CD8-positive, alpha-beta memory T cell (primary cell): ENCODE results near the gene IQSEC1. TPM values are rescaled to one million over a fixed set of nuclear protein-coding genes. Genes with fewer than 3 reads are reported as not detected.

Source experiments
- CTCF ChIA-PET: fragments of 350-600 bp; sonication (Branson Sonifier 250); formaldehyde crosslinking; loops from one replicate; lab custom pipeline; 2021; ENCODE audit warnings: antibody characterized with exemption; lab: Charles Lee
- POLR2A ChIA-PET: fragments of 350-600 bp; sonication (Branson Sonifier 250); formaldehyde crosslinking; loops from one replicate; lab custom pipeline; 2021; ENCODE audit warnings: antibody characterized with exemption; lab: Charles Lee
- DNase-seq, 5 donors: peaks; one replicate each; pipeline versions ENCODE4 v3.0.0 to v3.0.0-alpha.2; 2020 to 2022; ENCODE audit warnings: mixed read lengths in 1 of 5
- H3K27ac ChIP-seq: one replicate; pipeline ENCODE4 v1.7.0; 2013; ENCODE audit warnings: low read depth, mild to moderate bottlenecking, low read length, moderate library complexity
- H3K27me3 ChIP-seq: 2 replicates; pipeline ENCODE4 v1.7.0; 2013; ENCODE audit warnings: low read length, mild to moderate bottlenecking; ENCODE audit not compliant: insufficient read depth, poor library complexity, severe bottlenecking
- H3K36me3 ChIP-seq: 2 replicates; pipeline ENCODE4 v1.7.0; 2013; ENCODE audit warnings: mild to moderate bottlenecking, low read length, moderate library complexity; ENCODE audit not compliant: insufficient read depth
- H3K4me1 ChIP-seq: 2 replicates; pipeline ENCODE4 v1.7.0; 2013; ENCODE audit warnings: mild to moderate bottlenecking, low read length, moderate library complexity; ENCODE audit not compliant: insufficient read depth
- H3K4me3 ChIP-seq: 2 replicates; pipeline ENCODE4 v1.7.0; 2013; ENCODE audit warnings: mild to moderate bottlenecking, low read length
- H3K9me3 ChIP-seq: 2 replicates; pipeline ENCODE4 v1.7.0; 2013; ENCODE audit warnings: mild to moderate bottlenecking, low read length
- H3K27ac Mint-ChIP-seq, 8 donors: one replicate each; pipeline ENCODE4 v1.8.0; 2020 to 2021; ENCODE audit warnings: mixed read lengths in 8 of 8, mild to moderate bottlenecking in 6 of 8, inconsistent platforms in 3 of 8, moderate library complexity in 3 of 8
- H3K27me3 Mint-ChIP-seq, 2 donors: one replicate each; pipeline ENCODE4 v1.8.0; 2020 to 2021; ENCODE audit warnings: mixed read lengths in 2 of 2, mild to moderate bottlenecking in 1 of 2, moderate library complexity in 1 of 2
- H3K36me3 Mint-ChIP-seq, 3 donors: one replicate each; pipeline ENCODE4 v1.8.0; 2020 to 2021; ENCODE audit warnings: mixed read lengths in 3 of 3, inconsistent platforms in 1 of 3, mild to moderate bottlenecking in 1 of 3
- H3K4me1 Mint-ChIP-seq, 3 donors: one replicate each; pipeline ENCODE4 v1.8.0; 2020 to 2021; ENCODE audit warnings: mixed read lengths in 3 of 3, inconsistent platforms in 1 of 3, mild to moderate bottlenecking in 1 of 3
- H3K4me3 Mint-ChIP-seq, 7 donors: one replicate each; pipeline ENCODE4 v1.8.0; 2020 to 2021; ENCODE audit warnings: mixed read lengths in 7 of 7, mild to moderate bottlenecking in 6 of 7, moderate library complexity in 4 of 7, inconsistent platforms in 2 of 7
- H3K9me3 Mint-ChIP-seq, 5 donors: one replicate each; pipeline ENCODE4 v1.8.0; 2020 to 2022; ENCODE audit warnings: mixed read lengths in 5 of 5, mild to moderate bottlenecking in 3 of 5, moderate library complexity in 2 of 5, inconsistent platforms in 1 of 5
- polyA plus RNA-seq: library from polyadenylated mRNA; unstranded; fragments of 300-500 nt; fragmentation: Illumina TruSeq; gene quantifications from one replicate; pipeline ENCODE4 v1.2.3, GENCODE V29; 2021
- total RNA-seq, 2 experiments: library from RNA; stranded (reverse); gene quantifications; one replicate each; pipeline ENCODE4 v1.2.3, GENCODE V29; 2021

The IQSEC1 gene
- total and polyA plus RNA-seq, 3 experiments from 2014 or later: 18.5 to 33.7 (median 19.8) TPM

DNA sequence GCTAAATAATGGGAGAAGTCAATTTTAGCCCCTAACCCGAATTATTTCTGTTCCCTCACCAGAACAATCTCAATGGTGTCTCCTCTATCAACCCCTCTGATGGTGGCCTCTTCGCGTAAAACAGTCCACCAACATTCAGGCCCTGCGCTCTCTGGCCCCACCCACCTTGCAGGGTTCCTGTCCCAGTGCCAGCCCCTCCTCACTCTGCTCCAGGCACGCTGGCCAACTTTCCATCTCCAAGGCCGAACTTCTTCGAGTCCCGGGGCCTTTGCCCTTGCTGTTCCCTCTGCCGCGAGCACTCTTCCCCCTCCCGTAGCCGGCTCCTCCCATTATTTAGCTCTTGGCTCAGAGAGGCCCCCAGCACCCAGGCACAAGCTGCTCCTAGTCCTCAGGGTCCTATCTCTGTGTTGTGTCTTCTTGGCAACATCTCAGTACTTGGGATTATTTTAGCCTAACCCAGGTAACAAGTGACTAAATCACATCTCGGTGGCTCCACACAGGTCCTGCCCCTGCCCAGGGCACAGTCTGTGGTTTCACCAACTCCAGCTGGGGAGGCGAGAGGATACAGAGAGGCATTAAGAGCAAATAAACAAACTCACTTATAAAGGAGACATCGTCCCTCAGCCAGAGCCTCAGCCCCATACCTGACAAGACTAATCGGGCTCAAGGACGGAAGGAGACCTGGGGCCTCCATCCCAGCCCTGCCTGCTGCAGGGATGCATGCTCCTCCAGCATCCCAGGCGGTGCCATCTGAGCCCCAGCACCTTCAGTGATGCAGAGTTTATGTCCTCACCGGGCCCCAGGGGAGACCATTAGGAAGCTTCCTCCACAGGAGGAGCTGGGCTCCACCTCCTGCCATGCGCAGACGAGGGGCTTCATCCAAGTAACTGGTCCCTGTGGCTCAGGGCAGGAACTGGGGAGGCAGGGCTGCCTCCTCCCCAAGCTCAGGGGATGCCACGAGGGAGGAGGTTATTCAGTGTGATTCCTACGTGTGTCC lies 19.7 kb upstream of the IQSEC1 start:
- H3K4me3 Mint-ChIP-seq: no peak overlapping the region
- H3K9me3 Mint-ChIP-seq: no peaks in the 10 kb centered on the region
- CTCF ChIA-PET: interaction anchor here (0.6 to 3.8 kb wide), 23 partner anchors 10 to 793 kb away, joined by 3 to 36 read pairs (median 3); no protein-coding TSS in a partner anchor
- no peaks in the 10 kb centered on the region for H3K36me3 Mint-ChIP-seq
- POLR2A ChIA-PET: no interaction called here
- peaks cover 4 to 5% (median 5%) of the 10 kb centered on the region in 3 donors for H3K4me1 Mint-ChIP-seq
- Histone ChIP-seq H3K4me1 (no peaks in the 10 kb centered on the region), H3K9me3 (no peaks in the 10 kb centered on the region), H3K36me3 (no peaks in the 10 kb centered on the region), H3K27me3 (no peaks in the 10 kb centered on the region), H3K27ac (no peak overlapping the region), H3K4me3 (no peak overlapping the region)
- no peak overlapping the region for H3K27ac Mint-ChIP-seq
- H3K27me3 Mint-ChIP-seq: peaks cover 4% of the 10 kb centered on the region in 2 donors
- no peak for DNase-seq

DNA sequence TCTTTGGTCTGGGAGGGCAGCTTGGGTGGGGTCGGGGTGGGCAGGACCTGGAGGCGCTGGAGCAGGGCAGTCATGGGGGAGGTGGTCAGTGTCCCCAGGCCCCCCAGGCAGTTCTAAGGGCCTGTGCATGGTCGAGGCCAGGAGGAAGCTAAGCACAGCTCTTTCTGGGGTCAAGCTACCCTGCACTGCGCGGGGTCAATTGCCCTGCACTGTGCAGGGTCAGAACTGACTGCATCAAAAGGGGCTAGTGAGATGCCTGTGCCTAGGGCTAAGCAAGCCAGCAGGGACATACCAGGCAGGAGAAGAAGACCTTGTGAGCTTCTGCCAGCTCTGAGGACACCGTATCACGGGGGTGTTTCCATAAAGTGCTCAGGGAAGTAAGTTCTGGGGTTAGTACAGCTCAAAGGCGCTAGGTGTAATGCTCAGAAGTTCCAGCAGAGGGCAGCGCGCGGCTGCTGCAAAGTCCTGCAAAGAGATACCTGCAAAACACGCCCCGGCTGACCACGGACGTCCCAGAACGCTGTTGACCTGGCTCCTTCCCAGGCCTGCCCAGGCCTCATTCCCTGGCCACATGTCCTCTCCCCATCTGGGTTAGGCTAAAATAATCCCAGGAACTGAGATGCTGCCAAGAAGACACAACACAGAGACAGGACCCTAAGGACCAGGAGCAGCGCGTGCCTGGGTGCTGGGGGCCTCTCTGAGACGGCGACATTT lies 18.8 kb upstream of the IQSEC1 start:
- no peaks in the 10 kb centered on the region for H3K4me1 ChIP-seq
- peaks cover 4% of the 10 kb centered on the region in 2 donors for H3K27me3 Mint-ChIP-seq
- DNase-seq: peak; percentile 66 to 84 (median 70)
- ChIA-PET CTCF (interaction anchor here (0.5 to 3.8 kb wide), 43 partner anchors 9 to 793 kb away, joined by 3 to 36 read pairs (median 3); partner anchors contain the start of gene IQSEC1), POLR2A (no interaction called here)
- H3K27ac ChIP-seq: no peak overlapping the region
- no peak overlapping the region for H3K4me3 ChIP-seq
- H3K36me3 ChIP-seq: no peaks in the 10 kb centered on the region
- peak overlapping the region in 1 of 8 donors; percentile 38 for H3K27ac Mint-ChIP-seq
- H3K9me3 ChIP-seq: no peaks in the 10 kb centered on the region
- H3K36me3 Mint-ChIP-seq: no peaks in the 10 kb centered on the region
- H3K9me3 Mint-ChIP-seq: no peaks in the 10 kb centered on the region
- no peak overlapping the region for H3K4me3 Mint-ChIP-seq
- peaks cover 5 to 7% (median 7%) of the 10 kb centered on the region in 3 donors for H3K4me1 Mint-ChIP-seq
- H3K27me3 ChIP-seq: no peaks in the 10 kb centered on the region

DNA sequence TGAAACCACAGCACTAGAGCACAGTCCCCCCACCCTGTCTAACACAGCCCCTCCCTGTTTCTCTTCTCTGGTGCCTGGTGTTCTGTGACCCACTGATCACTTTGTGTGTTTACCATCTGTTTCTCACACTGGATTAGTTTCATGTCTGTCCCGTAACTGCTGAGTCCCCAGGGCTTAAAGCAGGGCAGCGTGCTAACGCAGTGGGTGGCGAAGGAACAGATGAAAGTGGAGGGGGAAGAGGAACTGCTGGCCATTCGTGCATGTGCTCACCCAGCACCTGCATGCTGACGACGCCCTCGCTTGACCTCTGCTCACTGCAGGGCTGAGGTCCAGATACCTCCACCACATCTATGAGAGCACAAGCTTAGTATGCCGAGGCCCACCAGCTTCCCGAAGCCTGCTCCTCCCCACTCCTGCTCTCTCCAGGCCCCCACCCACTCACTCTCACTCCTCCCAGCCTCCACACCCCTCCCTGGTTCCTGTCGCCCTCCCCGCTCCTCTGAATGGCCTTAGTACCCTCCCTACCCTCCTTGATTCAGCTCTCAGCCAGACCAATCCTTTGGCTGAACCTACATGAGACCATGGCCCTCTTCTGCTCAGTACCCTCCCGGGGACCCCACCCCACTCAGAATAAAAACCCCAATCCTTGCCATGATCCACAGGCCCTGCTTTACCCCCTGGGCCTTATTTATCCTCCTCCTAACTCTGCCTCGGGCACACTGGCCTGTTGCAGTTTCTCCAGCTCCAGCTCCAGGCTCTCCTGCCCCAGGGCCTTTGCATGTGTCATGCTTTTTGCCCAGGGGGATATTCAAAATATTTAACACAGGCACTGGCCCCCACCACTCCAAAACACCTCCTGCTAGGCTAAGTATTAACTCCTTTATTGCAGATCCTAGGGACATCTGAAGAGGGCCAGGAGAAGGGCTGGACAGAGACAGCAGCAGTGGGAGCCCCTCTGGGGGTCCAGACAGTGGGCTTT lies 15.1 kb upstream of the IQSEC1 start:
- Histone ChIP-seq H3K36me3 (no peaks in the 10 kb centered on the region), H3K27me3 (no peaks in the 10 kb centered on the region), H3K9me3 (no peaks in the 10 kb centered on the region), H3K4me1 (no peaks in the 10 kb centered on the region), H3K4me3 (no peak overlapping the region), H3K27ac (no peak overlapping the region)
- H3K27ac Mint-ChIP-seq: peak overlapping the region in 1 of 8 donors; percentile 72
- POLR2A ChIA-PET: no interaction called here
- no peak for DNase-seq
- no peaks in the 10 kb centered on the region for H3K9me3 Mint-ChIP-seq
- H3K4me3 Mint-ChIP-seq: no peak overlapping the region
- peaks cover 8 to 11% (median 10%) of the 10 kb centered on the region in 3 donors for H3K4me1 Mint-ChIP-seq
- peaks cover 0 to 2% of the 10 kb centered on the region in 2 donors for H3K27me3 Mint-ChIP-seq
- no peaks in the 10 kb centered on the region for H3K36me3 Mint-ChIP-seq
- CTCF ChIA-PET: no interaction called here

DNA sequence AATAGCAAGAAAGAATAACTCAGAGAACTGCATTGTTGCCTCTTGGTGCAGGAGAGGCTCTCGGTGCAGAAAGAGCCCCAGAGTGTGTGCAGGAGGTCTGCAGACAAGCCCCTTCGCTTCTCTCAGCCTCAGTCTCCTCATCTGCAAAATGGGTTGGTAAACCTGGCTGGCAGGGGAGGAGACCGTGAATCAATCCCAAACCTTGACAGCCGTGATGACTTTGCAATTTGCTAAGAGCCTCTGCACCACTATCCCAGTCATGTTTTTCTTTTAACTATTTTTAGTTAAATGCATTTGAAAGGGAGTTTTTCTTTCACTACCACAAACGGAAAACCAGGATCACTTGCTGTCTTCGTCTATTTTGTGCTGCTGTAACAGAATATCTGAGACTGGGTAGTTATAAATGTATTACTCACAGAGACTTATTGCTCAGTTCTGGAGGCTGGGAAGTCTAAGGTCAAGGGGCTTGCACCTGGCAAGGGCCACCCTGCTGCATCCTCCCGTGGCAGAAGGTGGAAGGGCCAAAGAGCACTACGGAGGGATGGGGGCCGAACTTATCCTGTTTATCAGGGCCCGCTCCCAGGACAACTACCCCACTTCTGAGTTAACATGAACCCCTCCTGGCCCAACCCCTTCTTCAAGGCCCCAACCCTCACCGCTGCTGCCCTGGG lies 14.2 kb upstream of the IQSEC1 start:
- DNase-seq: no peak
- no peak overlapping the region for H3K4me3 Mint-ChIP-seq
- H3K27ac Mint-ChIP-seq: peak overlapping the region in 4 of 8 donors; percentile 17 to 76 (median 72)
- no peak overlapping the region for H3K4me3 ChIP-seq
- no peaks in the 10 kb centered on the region for H3K9me3 Mint-ChIP-seq
- no peaks in the 10 kb centered on the region for H3K9me3 ChIP-seq
- H3K4me1 Mint-ChIP-seq: peaks cover 8 to 11% (median 10%) of the 10 kb centered on the region in 3 donors
- H3K4me1 ChIP-seq: no peaks in the 10 kb centered on the region
- ChIA-PET CTCF (no interaction called here), POLR2A (no interaction called here)
- H3K27me3 Mint-ChIP-seq: peaks cover 0 to 2% of the 10 kb centered on the region in 2 donors
- no peaks in the 10 kb centered on the region for H3K36me3 Mint-ChIP-seq
- no peak overlapping the region for H3K27ac ChIP-seq
- H3K36me3 ChIP-seq: no peaks in the 10 kb centered on the region
- H3K27me3 ChIP-seq: no peaks in the 10 kb centered on the region

DNA sequence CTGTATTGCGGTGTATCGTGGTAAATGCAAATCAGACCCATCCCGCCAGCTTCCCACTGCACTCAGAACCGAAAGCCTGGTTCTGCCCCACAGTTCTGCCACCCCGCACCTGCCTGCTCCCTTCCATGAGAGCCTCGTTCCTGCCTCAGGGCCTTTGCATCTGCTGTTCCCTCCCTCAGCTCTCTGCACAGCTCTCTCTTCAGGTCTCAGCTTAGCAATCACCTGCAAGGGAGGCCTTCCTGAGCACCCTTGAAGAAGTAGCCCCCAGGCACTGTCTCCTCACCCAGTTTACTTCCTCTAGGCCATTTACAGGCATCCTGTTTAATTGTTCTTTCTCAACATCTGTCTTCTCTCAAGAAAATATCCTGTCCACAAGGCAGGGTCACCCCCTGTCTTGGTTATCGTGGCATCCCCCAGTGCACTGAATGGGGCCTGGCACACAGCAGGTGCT lies 13.3 kb upstream of the IQSEC1 start:
- H3K9me3 ChIP-seq: no peaks in the 10 kb centered on the region
- H3K27ac ChIP-seq: no peak overlapping the region
- Mint-ChIP-seq H3K4me3 (no peak overlapping the region), H3K4me1 (peaks cover 5 to 6% (median 5%) of the 10 kb centered on the region in 3 donors), H3K36me3 (no peaks in the 10 kb centered on the region), H3K27me3 (peaks cover 0 to 2% of the 10 kb centered on the region in 2 donors), H3K27ac (peak overlapping the region in 5 of 8 donors; percentile 20 to 93 (median 65)), H3K9me3 (no peaks in the 10 kb centered on the region)
- no peaks in the 10 kb centered on the region for H3K27me3 ChIP-seq
- CTCF ChIA-PET: no interaction called here
- no peaks in the 10 kb centered on the region for H3K4me1 ChIP-seq
- no peaks in the 10 kb centered on the region for H3K36me3 ChIP-seq
- POLR2A ChIA-PET: no interaction called here
- no peak overlapping the region for H3K4me3 ChIP-seq
- no peak for DNase-seq

DNA sequence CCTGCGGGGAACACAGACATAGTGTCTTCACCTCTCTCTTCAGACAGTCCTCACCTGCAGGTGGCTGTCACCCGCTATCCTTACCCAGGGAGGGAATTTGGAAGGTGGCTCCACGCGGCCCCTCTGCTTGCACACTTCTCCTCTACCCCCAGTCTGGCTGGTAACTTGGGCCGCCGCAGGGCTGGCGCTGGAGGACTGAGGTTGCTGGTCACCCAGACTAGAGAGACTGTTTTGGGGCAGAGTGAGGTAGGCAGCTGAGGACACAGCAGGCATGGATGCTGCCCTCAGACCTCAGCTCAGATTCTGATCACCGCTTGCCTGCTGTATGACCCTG lies 12.6 kb upstream of the IQSEC1 start:
- no peak for DNase-seq
- POLR2A ChIA-PET: no interaction called here

More for the DNA sequence above, 12.6 kb upstream of the IQSEC1 start:
- H3K9me3 ChIP-seq: no peaks in the 10 kb centered on the region
- Mint-ChIP-seq H3K4me3 (no peak overlapping the region), H3K9me3 (no peaks in the 10 kb centered on the region), H3K4me1 (peaks cover 5 to 6% (median 5%) of the 10 kb centered on the region in 3 donors), H3K27ac (no peak overlapping the region), H3K36me3 (no peaks in the 10 kb centered on the region), H3K27me3 (peaks cover 0 to 2% of the 10 kb centered on the region in 2 donors)
- H3K4me3 ChIP-seq: no peak overlapping the region
- no peak overlapping the region for H3K27ac ChIP-seq
- H3K4me1 ChIP-seq: no peaks in the 10 kb centered on the region
- no peaks in the 10 kb centered on the region for H3K27me3 ChIP-seq
- no peaks in the 10 kb centered on the region for H3K36me3 ChIP-seq
- CTCF ChIA-PET: no interaction called here
